Fibroblast of mammary gland (primary cell): Measurements from ENCODE around the gene GPRIN3.
"Not testable (repeated sequence)": the region's sequence is repeated elsewhere in the genome, so short reads cannot be mapped to it uniquely, and the experiment has no call there.

Source experiments
- DNase-seq: peaks from one replicate; pipeline ENCODE4 v3.0.0-alpha.2; 2010; ENCODE audit warnings: low read depth
- H3K4me3 ChIP-seq: 2 replicates; pipeline ENCODE4 v1.5.1; 2011; ENCODE audit warnings: low read depth, mild to moderate bottlenecking, low read length, moderate library complexity; ENCODE audit not compliant: control insufficient read depth
- TF ChIP-seq, protein P1 (sequence below): conservative IDR thresholded peaks from 2 replicates; pipeline ENCODE4 v1.5.1; 2011; ENCODE audit warnings: low read depth, low read length, inconsistent platforms; ENCODE audit not compliant: control insufficient read depth, insufficient read depth

Gene GPRIN3

DNA sequence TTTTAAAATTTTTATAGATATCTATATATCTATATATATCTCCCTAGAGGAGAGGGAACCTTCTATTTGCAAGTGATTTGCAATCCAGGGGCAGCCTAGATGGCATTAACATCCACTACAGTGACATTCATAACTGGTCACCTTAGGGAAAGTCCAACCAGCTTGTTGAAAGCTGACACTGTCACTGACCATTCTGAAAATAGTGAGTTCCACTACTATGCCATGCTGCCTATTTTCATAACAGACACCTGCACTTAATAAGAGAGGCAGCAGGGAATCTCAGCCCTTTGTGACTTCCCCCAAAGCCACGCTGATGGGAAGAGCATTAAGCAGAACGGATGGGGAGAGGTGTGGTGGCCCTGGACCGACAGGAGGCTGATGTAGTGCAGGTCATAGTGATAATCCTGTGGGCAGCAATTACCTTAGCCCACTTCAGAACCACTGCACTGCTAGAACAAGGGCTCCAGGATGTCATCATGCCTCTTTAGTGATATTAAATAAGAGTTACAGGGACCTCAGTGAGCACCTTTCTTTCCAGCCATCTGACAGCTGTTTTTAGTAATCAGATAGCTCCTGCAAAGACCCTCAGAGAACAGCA, 51.3 kb downstream of the GPRIN3 start:
- H3K4me3 ChIP-seq = no peak overlapping the region
- DNase-seq = no peak
- TF ChIP-seq, protein P1, sequence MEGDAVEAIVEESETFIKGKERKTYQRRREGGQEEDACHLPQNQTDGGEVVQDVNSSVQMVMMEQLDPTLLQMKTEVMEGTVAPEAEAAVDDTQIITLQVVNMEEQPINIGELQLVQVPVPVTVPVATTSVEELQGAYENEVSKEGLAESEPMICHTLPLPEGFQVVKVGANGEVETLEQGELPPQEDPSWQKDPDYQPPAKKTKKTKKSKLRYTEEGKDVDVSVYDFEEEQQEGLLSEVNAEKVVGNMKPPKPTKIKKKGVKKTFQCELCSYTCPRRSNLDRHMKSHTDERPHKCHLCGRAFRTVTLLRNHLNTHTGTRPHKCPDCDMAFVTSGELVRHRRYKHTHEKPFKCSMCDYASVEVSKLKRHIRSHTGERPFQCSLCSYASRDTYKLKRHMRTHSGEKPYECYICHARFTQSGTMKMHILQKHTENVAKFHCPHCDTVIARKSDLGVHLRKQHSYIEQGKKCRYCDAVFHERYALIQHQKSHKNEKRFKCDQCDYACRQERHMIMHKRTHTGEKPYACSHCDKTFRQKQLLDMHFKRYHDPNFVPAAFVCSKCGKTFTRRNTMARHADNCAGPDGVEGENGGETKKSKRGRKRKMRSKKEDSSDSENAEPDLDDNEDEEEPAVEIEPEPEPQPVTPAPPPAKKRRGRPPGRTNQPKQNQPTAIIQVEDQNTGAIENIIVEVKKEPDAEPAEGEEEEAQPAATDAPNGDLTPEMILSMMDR = no peak

DNA sequence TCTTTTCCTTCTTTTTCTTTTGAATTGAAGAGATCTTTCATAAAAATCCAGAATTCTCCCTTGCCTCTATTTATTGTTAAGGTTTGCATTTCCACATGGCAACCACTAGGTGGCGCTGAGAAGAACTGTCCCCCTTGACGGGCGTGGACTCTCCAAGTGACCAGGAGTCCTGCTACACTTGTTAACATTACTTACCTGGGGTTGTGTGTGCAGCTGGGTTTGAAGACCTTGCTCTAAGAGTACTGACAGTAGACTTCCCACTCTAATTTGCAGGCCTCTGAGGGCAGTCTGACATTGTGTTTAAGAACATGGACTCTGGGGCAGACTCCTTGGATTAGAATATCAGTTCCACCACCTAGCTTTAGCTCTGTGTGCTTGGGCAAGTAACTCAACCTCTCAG, 52.8 kb downstream of the GPRIN3 start:
- H3K4me3 ChIP-seq = no peak overlapping the region
- peak; percentile 24 for DNase-seq
- TF ChIP-seq, protein P1 = peak; percentile 71

DNA sequence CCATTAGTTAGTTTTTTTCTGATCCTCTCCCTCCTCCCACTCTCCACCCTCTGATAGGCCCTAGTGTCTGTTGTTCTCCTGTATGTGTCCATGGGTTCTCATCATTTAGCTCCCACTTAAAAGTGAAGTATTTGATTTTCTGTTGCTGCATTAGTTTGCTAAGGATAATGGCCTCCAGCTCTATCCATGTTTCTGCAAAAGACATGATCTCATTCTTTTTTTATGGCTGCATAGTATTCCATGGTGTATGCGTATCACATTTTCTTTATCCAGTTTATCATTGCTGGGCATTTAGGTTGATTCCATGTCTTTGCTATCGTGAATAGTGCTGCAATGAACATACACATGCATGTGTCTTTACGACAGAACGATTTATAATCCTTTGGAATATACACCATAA, 53.3 kb downstream of the GPRIN3 start:
- not testable (repeated sequence) for H3K4me3 ChIP-seq, DNase-seq

DNA sequence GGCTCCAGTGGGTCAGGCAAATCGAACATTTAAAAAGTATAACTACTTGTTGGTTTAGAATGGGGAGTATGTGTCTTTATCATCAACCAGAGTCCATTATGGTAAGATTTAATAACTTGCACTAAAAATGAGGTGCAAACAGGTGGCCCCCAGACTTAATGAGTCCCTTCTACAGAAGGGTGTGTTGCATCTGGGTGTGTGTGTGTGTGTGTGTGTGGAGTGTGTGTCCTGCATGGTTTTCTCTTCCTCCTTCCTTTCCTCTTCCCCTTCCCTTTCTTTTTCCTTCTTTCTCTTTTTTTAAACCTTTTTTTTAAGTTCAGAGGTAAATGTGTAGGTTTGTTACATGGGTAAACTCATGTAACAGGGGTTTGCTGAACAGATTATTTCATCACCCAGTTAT, 53.7 kb downstream of the GPRIN3 start:
- H3K4me3 ChIP-seq = no peak overlapping the region
- TF ChIP-seq, protein P1 = no peak
- no peak for DNase-seq

DNA sequence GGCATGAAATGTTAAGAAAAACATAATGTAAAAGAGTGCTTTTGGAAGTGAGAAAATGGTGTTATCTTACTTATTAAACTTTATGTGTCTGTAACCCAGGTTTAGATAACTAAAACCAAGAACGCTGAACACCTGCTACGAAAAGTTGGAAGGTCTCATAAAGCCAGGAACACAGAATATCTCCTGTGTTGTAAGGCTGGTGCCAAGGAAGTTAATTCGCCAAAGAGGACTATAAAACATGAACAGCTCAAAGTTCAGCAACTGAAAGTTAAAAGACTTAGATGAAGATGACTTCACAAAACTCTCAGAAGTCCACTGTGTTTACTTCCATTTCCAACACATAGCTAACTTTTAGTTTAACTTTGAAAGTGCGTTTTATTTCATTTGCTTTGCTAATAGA, 54.3 kb downstream of the GPRIN3 start:
- TF ChIP-seq, protein P1 = no peak
- no peak for DNase-seq
- H3K4me3 ChIP-seq = no peak overlapping the region

DNA sequence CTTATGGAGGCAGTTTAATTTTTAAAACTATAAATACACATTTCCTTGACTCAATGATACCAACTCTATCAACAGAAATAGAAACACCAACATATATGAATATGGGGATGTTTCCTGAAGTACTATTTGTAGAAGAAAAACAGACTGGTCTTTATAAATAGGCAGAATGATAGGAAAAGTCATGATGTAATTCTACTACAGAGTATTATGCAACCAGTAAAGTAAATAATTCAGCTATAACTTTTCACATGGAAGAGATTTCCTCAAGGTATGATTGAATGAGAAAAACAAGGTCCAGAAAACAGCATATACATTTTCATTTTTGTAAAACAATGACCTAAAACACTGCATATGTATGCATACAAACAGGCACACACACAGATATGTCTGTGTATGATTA, 56.2 kb downstream of the GPRIN3 start:
- TF ChIP-seq, protein P1 = no peak
- no peak for DNase-seq
- no peak overlapping the region for H3K4me3 ChIP-seq

DNA sequence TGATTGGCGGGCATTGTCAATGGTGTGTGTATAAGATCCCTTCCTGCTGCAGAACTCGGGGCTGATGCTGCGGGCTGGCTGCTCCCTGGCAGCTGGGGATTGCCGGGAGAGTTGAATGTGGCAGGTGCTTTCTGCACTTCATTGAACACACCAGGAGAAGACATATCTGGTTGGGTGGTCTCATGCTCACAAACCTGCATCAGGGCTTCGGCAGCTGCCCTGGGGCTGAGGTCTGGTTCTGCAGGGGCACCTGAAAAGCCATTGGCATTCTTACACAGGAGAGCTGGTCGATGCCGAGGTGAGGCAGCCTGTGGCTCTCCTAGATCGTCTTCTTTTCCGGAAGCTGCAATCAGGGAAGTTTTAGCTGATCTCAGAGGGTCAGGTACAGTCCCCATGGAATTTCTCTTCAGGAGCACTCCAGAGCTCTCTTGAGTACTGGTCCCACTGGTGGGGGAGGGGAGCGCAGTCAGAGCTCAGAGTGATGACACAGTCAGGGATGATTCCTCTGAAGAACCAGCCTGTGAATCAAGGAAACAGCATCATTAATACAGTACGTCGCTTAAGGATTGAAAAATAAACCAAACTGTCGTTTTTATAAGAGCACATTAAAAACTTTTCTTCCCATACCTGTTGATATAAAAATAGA, 57.8 kb downstream of the GPRIN3 start:
- no peak overlapping the region for H3K4me3 ChIP-seq
- no peak for DNase-seq
- TF ChIP-seq, protein P1 = no peak
